Nephron (organoid): Measurements from ENCODE around the gene TPK1.
A peak's percentile ranks its signal among the peaks of the same experiment; 100 is the strongest.

Experiments
- H3K27ac Mint-ChIP-seq, 3 experiments: 2 replicates each; pipeline ENCODE4 v1.8.0; 2020; ENCODE audit warnings: mixed read lengths in 3 of 3, mild to moderate bottlenecking in 2 of 3, moderate library complexity in 1 of 3
- H3K27me3 Mint-ChIP-seq: 2 replicates; pipeline ENCODE4 v1.8.0; 2021; ENCODE audit warnings: low read depth, mild to moderate bottlenecking, moderate library complexity, mixed read lengths
- H3K36me3 Mint-ChIP-seq: 2 replicates; pipeline ENCODE4 v1.8.0; 2020; ENCODE audit warnings: low read depth, mixed read lengths
- H3K4me1 Mint-ChIP-seq: 2 replicates; pipeline ENCODE4 v1.8.0; 2020; ENCODE audit warnings: mixed read lengths
- H3K4me3 Mint-ChIP-seq, 3 experiments: 2 replicates each; pipeline ENCODE4 v1.8.0; 2020; ENCODE audit warnings: mild to moderate bottlenecking in 3 of 3, mixed read lengths in 3 of 3, moderate library complexity in 2 of 3
- H3K9me3 Mint-ChIP-seq: 2 replicates; pipeline ENCODE4 v1.8.0; 2020; ENCODE audit warnings: mixed read lengths
- CTCF ChIP-seq, 3 experiments: fragments of 200-600 bp; sonication (generic); IDR thresholded peaks; one replicate each; pipeline ENCODE4 v1.5.0; 2021; ENCODE audit warnings: antibody characterized with exemption in 3 of 3; ENCODE audit not compliant: unreplicated experiment in 3 of 3

Gene TPK1

DNA sequence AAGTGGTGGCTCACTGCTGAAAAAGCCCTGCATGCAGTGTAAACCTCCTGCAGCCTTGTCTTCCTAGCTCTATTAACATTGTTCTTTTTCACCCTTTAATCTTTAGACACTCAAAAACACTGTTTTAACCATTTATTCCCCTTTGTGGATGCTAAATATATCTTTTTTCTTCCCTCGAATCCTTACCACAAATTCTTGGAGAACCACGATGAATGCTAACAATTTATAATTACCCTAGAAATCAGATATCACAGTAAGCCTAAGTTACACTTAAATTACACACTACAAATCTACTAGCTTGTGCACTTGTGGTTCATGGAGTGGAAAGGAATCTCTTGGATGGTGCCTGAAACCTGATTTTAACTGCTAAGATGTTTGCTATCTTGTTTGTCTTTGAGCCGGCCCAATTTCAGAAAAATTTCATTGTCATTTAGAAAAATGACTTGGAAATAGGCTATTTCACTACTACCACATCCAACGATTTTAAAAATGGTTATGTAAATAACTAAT, 307.3 kb downstream of the TPK1 start:
- peaks cover 49% of the 10 kb centered on the region for H3K4me1 Mint-ChIP-seq
- no peaks in the 10 kb centered on the region for H3K27me3 Mint-ChIP-seq
- no peak overlapping the region for H3K4me3 Mint-ChIP-seq
- TF ChIP-seq CTCF (IDR thresholded peaks at IDR 0.05; ENCODE audit: unreplicated experiment in 3 of 3) = no peak
- peak overlapping the region; percentile 18 to 80 (median 31) for H3K27ac Mint-ChIP-seq
- H3K36me3 Mint-ChIP-seq = no peaks in the 10 kb centered on the region
- peaks cover 7% of the 10 kb centered on the region for H3K9me3 Mint-ChIP-seq

- Mint-ChIP-seq H3K9me3 (no peaks in the 10 kb centered on the region), H3K27me3 (no peaks in the 10 kb centered on the region), H3K36me3 (no peaks in the 10 kb centered on the region), H3K4me1 (peaks cover 49% of the 10 kb centered on the region), H3K27ac (peak overlapping the region; percentile 32 to 51 (median 44)), H3K4me3 (peak overlapping the region in 2 of 3 experiments; percentile 12 to 52)
- TF ChIP-seq CTCF (IDR thresholded peaks at IDR 0.05; ENCODE audit: unreplicated experiment in 3 of 3) = no peak
Measured at GRCh38 chr7:144527051-144527471, 308.8 kb downstream of the TPK1 start.

- H3K9me3 Mint-ChIP-seq = no peaks in the 10 kb centered on the region
- peaks cover 49% of the 10 kb centered on the region for H3K4me1 Mint-ChIP-seq
- H3K36me3 Mint-ChIP-seq = no peaks in the 10 kb centered on the region
- H3K27me3 Mint-ChIP-seq = no peaks in the 10 kb centered on the region
- H3K4me3 Mint-ChIP-seq = no peak overlapping the region
- peak overlapping the region; percentile 10 to 44 (median 32) for H3K27ac Mint-ChIP-seq
- TF ChIP-seq CTCF (IDR thresholded peaks at IDR 0.05; ENCODE audit: unreplicated experiment in 3 of 3) = no peak
Measured at GRCh38 chr7:144525956-144526355, 309.9 kb downstream of the TPK1 start.

DNA sequence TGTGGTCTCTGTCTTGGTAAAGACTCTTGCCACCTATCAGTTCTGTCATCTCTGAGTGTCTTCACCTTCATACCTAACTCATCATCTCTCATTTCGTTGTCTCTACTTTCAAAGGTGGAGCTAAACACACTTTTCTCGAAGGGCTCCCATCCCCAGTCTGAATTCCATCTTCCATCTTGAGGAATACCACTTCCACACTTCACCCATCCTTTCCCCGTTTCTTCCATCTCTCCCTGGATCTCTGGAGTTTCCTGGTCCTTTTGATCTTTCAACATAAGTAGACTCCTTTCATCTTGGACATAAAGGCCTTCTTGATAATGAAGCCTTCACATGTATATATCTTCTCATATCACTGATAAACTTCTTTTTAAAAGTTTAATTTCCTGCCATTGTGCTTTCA, 311.6 kb downstream of the TPK1 start:
- no peak overlapping the region for H3K4me3 Mint-ChIP-seq
- no peak for TF ChIP-seq CTCF (IDR thresholded peaks at IDR 0.05; ENCODE audit: unreplicated experiment in 3 of 3)

DNA sequence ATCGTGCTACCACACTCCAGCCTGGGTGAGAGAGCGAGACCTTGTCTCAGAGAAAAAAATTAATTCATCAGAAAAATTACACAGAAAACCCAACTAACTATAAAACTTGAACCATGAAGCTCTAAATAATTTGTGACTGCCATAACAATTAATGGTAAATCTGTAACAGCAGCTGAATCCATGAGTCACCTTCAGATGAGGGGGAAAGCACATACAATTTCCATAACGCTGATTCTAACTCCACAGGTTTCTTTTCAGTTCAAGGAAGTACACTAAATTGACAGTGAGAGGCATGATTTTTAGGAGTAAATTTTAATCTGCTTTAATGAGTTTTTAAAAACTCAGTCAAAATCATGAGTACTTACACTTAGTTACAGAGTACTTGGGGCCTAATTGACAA, 312.2 kb downstream of the TPK1 start:
- no peaks in the 10 kb centered on the region for H3K9me3 Mint-ChIP-seq
- H3K4me3 Mint-ChIP-seq = no peak overlapping the region
- no peaks in the 10 kb centered on the region for H3K27me3 Mint-ChIP-seq
- H3K27ac Mint-ChIP-seq = peak overlapping the region in 1 of 3 experiments; percentile 44
- no peaks in the 10 kb centered on the region for H3K36me3 Mint-ChIP-seq
- TF ChIP-seq CTCF (IDR thresholded peaks at IDR 0.05; ENCODE audit: unreplicated experiment in 3 of 3) = no peak
- H3K4me1 Mint-ChIP-seq = peaks cover 55% of the 10 kb centered on the region

More for the DNA sequence above, 311.6 kb downstream of the TPK1 start:
- H3K27ac Mint-ChIP-seq = peak overlapping the region in 2 of 3 experiments; percentile 8 to 44
- no peaks in the 10 kb centered on the region for H3K36me3 Mint-ChIP-seq
- no peaks in the 10 kb centered on the region for H3K27me3 Mint-ChIP-seq
- peaks cover 57% of the 10 kb centered on the region for H3K4me1 Mint-ChIP-seq
- H3K9me3 Mint-ChIP-seq = no peaks in the 10 kb centered on the region

DNA sequence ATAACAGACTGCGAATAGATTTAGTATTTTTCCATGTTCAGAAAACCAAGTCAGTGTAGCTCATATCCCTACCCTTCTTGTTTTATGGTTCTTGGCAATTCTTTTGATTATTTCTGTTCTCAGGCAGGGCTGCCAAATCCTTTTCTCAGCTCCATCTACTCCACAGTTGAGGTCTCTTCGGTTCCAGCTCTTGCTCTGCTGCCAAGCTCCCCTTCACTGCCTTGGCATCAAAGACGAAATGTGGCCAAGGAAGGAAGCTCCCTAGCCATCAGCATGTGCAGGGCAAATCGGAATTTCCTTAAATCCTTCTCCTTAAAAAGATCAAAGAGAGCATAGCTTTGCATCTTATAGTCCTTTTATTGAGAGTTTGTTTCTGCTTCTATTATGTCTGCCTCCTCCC, 315.9 kb downstream of the TPK1 start:
- H3K9me3 Mint-ChIP-seq = no peaks in the 10 kb centered on the region
- no peak for TF ChIP-seq CTCF (IDR thresholded peaks at IDR 0.05; ENCODE audit: unreplicated experiment in 3 of 3)
- H3K4me3 Mint-ChIP-seq = no peak overlapping the region
- H3K36me3 Mint-ChIP-seq = no peaks in the 10 kb centered on the region
- H3K4me1 Mint-ChIP-seq = peaks cover 52% of the 10 kb centered on the region
- no peaks in the 10 kb centered on the region for H3K27me3 Mint-ChIP-seq
- peak overlapping the region in 2 of 3 experiments; percentile 59 to 85 for H3K27ac Mint-ChIP-seq
